HEK293 (cell line): ENCODE data around the gene BTF3.

Experiments
- GLI4 ChIP-seq: fragments of 450-650 bp; formaldehyde crosslinking; IDR thresholded peaks from 2 replicates; pipeline ENCODE4 v1.5.1; 2016; ENCODE audit warnings: missing biosample characterization, missing genetic modification characterization
- KLF9 ChIP-seq: fragments of 450-650 bp; formaldehyde crosslinking; IDR thresholded peaks from 2 replicates; pipeline ENCODE4 v1.5.1; 2016; ENCODE audit warnings: missing biosample characterization, missing genetic modification characterization, low read depth
- MYNN ChIP-seq: fragments of 450-650 bp; formaldehyde crosslinking; IDR thresholded peaks from 2 replicates; pipeline ENCODE4 v1.5.1; 2016; ENCODE audit warnings: missing biosample characterization, missing genetic modification characterization, borderline replicate concordance
- OSR2 ChIP-seq: fragments of 450-650 bp; formaldehyde crosslinking; IDR thresholded peaks from 2 replicates; pipeline ENCODE4 v1.5.1; 2016; ENCODE audit warnings: missing biosample characterization, missing genetic modification characterization
- OVOL3 ChIP-seq: fragments of 450-650 bp; formaldehyde crosslinking; IDR thresholded peaks from 2 replicates; pipeline ENCODE4 v1.5.1; 2016; ENCODE audit warnings: missing biosample characterization, missing genetic modification characterization
- TRIM28 ChIP-seq: IDR thresholded peaks from 2 replicates; pipeline ENCODE4 v1.6.1; 2011; ENCODE audit warnings: low read length, control low read depth, borderline replicate concordance
- ZNF155 ChIP-seq: fragments of 450-650 bp; formaldehyde crosslinking; IDR thresholded peaks from 2 replicates; pipeline ENCODE4 v1.5.1; 2016; ENCODE audit warnings: missing biosample characterization, missing genetic modification characterization
- ZNF184 ChIP-seq: fragments of 450-650 bp; IDR thresholded peaks from 2 replicates; pipeline ENCODE4 v1.5.1; 2018; ENCODE audit warnings: missing biosample characterization, mild to moderate bottlenecking, missing genetic modification characterization
- ZNF202 ChIP-seq: fragments of 450-650 bp; formaldehyde crosslinking; IDR thresholded peaks from 2 replicates; pipeline ENCODE4 v1.5.1; 2016; ENCODE audit warnings: missing biosample characterization, missing genetic modification characterization, borderline replicate concordance
- ZNF223 ChIP-seq: fragments of 450-650 bp; formaldehyde crosslinking; IDR thresholded peaks from 2 replicates; pipeline ENCODE4 v1.5.1; 2016; ENCODE audit warnings: missing biosample characterization, missing genetic modification characterization
- ZNF248 ChIP-seq: fragments of 450-650 bp; formaldehyde crosslinking; IDR thresholded peaks from 2 replicates; pipeline ENCODE4 v1.5.1; 2017; ENCODE audit warnings: missing biosample characterization, missing genetic modification characterization
- ZNF510 ChIP-seq: fragments of 450-650 bp; formaldehyde crosslinking; IDR thresholded peaks from 2 replicates; pipeline ENCODE4 v1.5.1; 2018; ENCODE audit warnings: mild to moderate bottlenecking, missing genetic modification characterization, missing biosample characterization; ENCODE audit not compliant: insufficient replicate concordance
- ZNF555 ChIP-seq: fragments of 450-650 bp; formaldehyde crosslinking; conservative IDR thresholded peaks from 2 replicates; pipeline ENCODE4 v1.5.1; 2017; ENCODE audit warnings: missing biosample characterization, mild to moderate bottlenecking, missing genetic modification characterization, inconsistent platforms
- ZNF596 ChIP-seq: fragments of 450-650 bp; IDR thresholded peaks from 2 replicates; pipeline ENCODE4 v1.5.0; 2018; ENCODE audit warnings: missing biosample characterization, mild to moderate bottlenecking, missing genetic modification characterization, moderate library complexity
- ZNF610 ChIP-seq: fragments of 450-650 bp; formaldehyde crosslinking; IDR thresholded peaks from 2 replicates; pipeline ENCODE4 v1.5.1; 2016; ENCODE audit warnings: missing biosample characterization, missing genetic modification characterization, borderline replicate concordance
- ZNF621 ChIP-seq: fragments of 450-650 bp; formaldehyde crosslinking; IDR thresholded peaks from 2 replicates; pipeline ENCODE4 v1.5.1; 2017; ENCODE audit warnings: missing biosample characterization, missing genetic modification characterization
- ZNF654 ChIP-seq: fragments of 450-650 bp; formaldehyde crosslinking; IDR thresholded peaks from 2 replicates; pipeline ENCODE4 v1.5.1; 2016; ENCODE audit warnings: low read depth, missing biosample characterization, missing genetic modification characterization
- ZNF664 ChIP-seq: fragments of 450-650 bp; formaldehyde crosslinking; IDR thresholded peaks from 2 replicates; pipeline ENCODE4 v1.5.1; 2016; ENCODE audit warnings: missing biosample characterization, missing genetic modification characterization
- ZNF701 ChIP-seq: fragments of 450-650 bp; formaldehyde crosslinking; IDR thresholded peaks from 2 replicates; pipeline ENCODE4 v1.5.1; 2016; ENCODE audit warnings: missing biosample characterization, missing genetic modification characterization
- ZNF704 ChIP-seq: fragments of 450-650 bp; formaldehyde crosslinking; IDR thresholded peaks from 2 replicates; pipeline ENCODE4 v1.5.1; 2016; ENCODE audit warnings: missing biosample characterization, missing genetic modification characterization
- ZNF747 ChIP-seq: fragments of 450-650 bp; formaldehyde crosslinking; IDR thresholded peaks from 2 replicates; pipeline ENCODE4 v1.5.1; 2016; ENCODE audit warnings: missing biosample characterization, missing genetic modification characterization
- ZNF76 ChIP-seq: fragments of 450-650 bp; formaldehyde crosslinking; IDR thresholded peaks from 2 replicates; pipeline ENCODE4; 2016; ENCODE audit warnings: low read depth, missing biosample characterization, missing genetic modification characterization, borderline replicate concordance
- ZNF791 ChIP-seq: fragments of 450-650 bp; formaldehyde crosslinking; IDR thresholded peaks from 2 replicates; pipeline ENCODE4 v1.5.1; 2016; ENCODE audit warnings: missing biosample characterization, missing genetic modification characterization
- TF ChIP-seq, protein P1 (sequence below): fragments of 450-650 bp; formaldehyde crosslinking; IDR thresholded peaks from 2 replicates; pipeline ENCODE4 v1.5.1; 2016; ENCODE audit warnings: missing biosample characterization, missing genetic modification characterization
- TF ChIP-seq, protein P2 (sequence below): fragments of 450-650 bp; formaldehyde crosslinking; IDR thresholded peaks from 2 replicates; pipeline ENCODE4 v1.5.1; 2017; ENCODE audit warnings: missing biosample characterization, missing genetic modification characterization
- TF ChIP-seq, protein P3 (sequence below): fragments of 450-650 bp; formaldehyde crosslinking; IDR thresholded peaks from 2 replicates; pipeline ENCODE4 v1.5.1; 2017; ENCODE audit warnings: missing biosample characterization, mild to moderate bottlenecking, missing genetic modification characterization, moderate library complexity

Gene BTF3

DNA sequence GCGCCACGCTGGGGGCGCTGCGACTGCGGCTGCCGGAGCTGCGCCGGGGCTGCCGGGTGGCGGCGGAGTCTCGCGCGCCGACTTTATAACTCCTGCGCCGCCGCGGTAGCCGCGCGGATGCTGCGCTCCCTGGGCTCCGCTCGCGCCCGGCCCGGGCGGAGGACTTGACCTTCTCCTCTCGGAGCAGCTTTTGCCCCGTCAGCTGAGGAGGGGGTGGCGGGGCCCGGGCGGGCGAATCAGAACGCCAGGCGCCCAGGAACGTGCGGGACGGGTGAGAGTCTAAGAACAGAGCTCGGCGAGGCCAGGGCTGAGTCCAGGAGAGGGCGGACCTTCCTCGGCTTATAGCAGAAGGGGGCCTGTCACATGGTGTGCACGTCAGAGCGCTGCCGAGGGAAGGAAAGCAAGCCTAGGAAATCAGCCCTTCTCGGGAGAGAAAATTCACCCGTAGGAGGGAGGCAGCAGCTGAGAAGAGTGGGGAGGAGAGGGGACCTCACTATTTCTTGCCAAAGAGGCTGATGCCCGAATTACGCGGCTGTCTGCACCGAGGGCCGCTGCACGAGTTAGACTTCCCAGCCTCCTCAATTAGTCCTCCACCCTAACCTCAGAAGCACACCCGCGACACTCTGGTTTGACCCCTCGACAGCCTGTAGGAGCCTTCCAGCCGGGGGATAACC lies 49.6 kb upstream of the BTF3 start, which contains the start of gene FOXD1 (continued):
- no peak for TF ChIP-seq ZNF701 (tag by site-specific recombination)
- TF ChIP-seq ZNF202 (tag by site-specific recombination), result no peak
- TF ChIP-seq, protein P1, sequence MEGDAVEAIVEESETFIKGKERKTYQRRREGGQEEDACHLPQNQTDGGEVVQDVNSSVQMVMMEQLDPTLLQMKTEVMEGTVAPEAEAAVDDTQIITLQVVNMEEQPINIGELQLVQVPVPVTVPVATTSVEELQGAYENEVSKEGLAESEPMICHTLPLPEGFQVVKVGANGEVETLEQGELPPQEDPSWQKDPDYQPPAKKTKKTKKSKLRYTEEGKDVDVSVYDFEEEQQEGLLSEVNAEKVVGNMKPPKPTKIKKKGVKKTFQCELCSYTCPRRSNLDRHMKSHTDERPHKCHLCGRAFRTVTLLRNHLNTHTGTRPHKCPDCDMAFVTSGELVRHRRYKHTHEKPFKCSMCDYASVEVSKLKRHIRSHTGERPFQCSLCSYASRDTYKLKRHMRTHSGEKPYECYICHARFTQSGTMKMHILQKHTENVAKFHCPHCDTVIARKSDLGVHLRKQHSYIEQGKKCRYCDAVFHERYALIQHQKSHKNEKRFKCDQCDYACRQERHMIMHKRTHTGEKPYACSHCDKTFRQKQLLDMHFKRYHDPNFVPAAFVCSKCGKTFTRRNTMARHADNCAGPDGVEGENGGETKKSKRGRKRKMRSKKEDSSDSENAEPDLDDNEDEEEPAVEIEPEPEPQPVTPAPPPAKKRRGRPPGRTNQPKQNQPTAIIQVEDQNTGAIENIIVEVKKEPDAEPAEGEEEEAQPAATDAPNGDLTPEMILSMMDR (tag by site-specific recombination), result peak; percentile 68
- TF ChIP-seq ZNF664, result no peak
- TF ChIP-seq KLF9 (tag by site-specific recombination), result no peak
- no peak for TF ChIP-seq ZNF791 (tag by site-specific recombination)
- TF ChIP-seq ZNF621 (tag by site-specific recombination), result no peak
- TF ChIP-seq ZNF223 (tag by site-specific recombination), result no peak
- no peak for TF ChIP-seq ZNF654 (tag by site-specific recombination)
- no peak for TF ChIP-seq ZNF248
- TF ChIP-seq, protein P2, sequence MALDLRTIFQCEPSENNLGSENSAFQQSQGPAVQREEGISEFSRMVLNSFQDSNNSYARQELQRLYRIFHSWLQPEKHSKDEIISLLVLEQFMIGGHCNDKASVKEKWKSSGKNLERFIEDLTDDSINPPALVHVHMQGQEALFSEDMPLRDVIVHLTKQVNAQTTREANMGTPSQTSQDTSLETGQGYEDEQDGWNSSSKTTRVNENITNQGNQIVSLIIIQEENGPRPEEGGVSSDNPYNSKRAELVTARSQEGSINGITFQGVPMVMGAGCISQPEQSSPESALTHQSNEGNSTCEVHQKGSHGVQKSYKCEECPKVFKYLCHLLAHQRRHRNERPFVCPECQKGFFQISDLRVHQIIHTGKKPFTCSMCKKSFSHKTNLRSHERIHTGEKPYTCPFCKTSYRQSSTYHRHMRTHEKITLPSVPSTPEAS, result no peak
- no peak for TF ChIP-seq ZNF610 (tag by site-specific recombination)
- TF ChIP-seq ZNF184 (tag by site-specific recombination), result no peak
- TF ChIP-seq, protein P3, sequence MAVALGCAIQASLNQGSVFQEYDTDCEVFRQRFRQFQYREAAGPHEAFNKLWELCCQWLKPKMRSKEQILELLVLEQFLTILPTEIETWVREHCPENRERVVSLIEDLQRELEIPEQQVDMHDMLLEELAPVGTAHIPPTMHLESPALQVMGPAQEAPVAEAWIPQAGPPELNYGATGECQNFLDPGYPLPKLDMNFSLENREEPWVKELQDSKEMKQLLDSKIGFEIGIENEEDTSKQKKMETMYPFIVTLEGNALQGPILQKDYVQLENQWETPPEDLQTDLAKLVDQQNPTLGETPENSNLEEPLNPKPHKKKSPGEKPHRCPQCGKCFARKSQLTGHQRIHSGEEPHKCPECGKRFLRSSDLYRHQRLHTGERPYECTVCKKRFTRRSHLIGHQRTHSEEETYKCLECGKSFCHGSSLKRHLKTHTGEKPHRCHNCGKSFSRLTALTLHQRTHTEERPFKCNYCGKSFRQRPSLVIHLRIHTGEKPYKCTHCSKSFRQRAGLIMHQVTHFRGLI (tag by site-specific recombination), result no peak
- no peak for TF ChIP-seq ZNF704
- peak; percentile 14; the same call in 1 of the 2 replicates for TF ChIP-seq ZNF76 (tag by site-specific recombination)
- no peak for TF ChIP-seq OVOL3
- no peak for TF ChIP-seq OSR2 (tag by site-specific recombination)
- TF ChIP-seq ZNF747 (tag by site-specific recombination), result no peak
- TF ChIP-seq ZNF510 (tag by site-specific recombination), result no peak
- no peak for TF ChIP-seq ZNF155 (tag by site-specific recombination)
- TF ChIP-seq ZNF555 (tag by site-specific recombination), result no peak
- no peak for TF ChIP-seq TRIM28
- no peak for TF ChIP-seq ZNF596
- no peak for TF ChIP-seq GLI4
- TF ChIP-seq MYNN, result no peak
- TF ChIP-seq, all 188 proteins: peak for 46
